ENCODE results near the gene RNF224. TPM values are rescaled to one million over a fixed set of nuclear protein-coding genes. Genes with fewer than 3 reads are reported as not detected.

RNF224 gene
- total and polyA plus RNA-seq, 3 experiments from 2014 or later: not detected

- DNase-seq: no peak
- CTCF ChIA-PET: no interaction called here
- H3K27ac Mint-ChIP-seq: no peak overlapping the region
- peaks cover 2 to 14% (median 4%) of the 10 kb centered on the region in 3 donors for H3K4me1 Mint-ChIP-seq
- Histone ChIP-seq H3K36me3 (ENCODE audit: insufficient read depth, low read length) (no peaks in the 10 kb centered on the region), H3K4me3 (ENCODE audit: low read length) (no peak overlapping the region), H3K27ac (ENCODE audit: low read depth, low read length) (no peak overlapping the region), H3K4me1 (ENCODE audit: insufficient read depth, low read length) (peaks cover 12% of the 10 kb centered on the region), H3K9me3 (ENCODE audit: low read length) (no peaks in the 10 kb centered on the region), H3K27me3 (ENCODE audit: insufficient read depth, low read length, poor library complexity, severe bottlenecking) (no peaks in the 10 kb centered on the region)
- H3K27me3 Mint-ChIP-seq: peaks cover 2 to 15% of the 10 kb centered on the region in 2 donors
- POLR2A ChIA-PET: no interaction called here
- no peaks in the 10 kb centered on the region for H3K9me3 Mint-ChIP-seq
- no peak overlapping the region for H3K4me3 Mint-ChIP-seq
- no peaks in the 10 kb centered on the region for H3K36me3 Mint-ChIP-seq
Observed at GRCh38 chr9:137232101-137232500, 4.8 kb downstream of the RNF224 start.

DNA sequence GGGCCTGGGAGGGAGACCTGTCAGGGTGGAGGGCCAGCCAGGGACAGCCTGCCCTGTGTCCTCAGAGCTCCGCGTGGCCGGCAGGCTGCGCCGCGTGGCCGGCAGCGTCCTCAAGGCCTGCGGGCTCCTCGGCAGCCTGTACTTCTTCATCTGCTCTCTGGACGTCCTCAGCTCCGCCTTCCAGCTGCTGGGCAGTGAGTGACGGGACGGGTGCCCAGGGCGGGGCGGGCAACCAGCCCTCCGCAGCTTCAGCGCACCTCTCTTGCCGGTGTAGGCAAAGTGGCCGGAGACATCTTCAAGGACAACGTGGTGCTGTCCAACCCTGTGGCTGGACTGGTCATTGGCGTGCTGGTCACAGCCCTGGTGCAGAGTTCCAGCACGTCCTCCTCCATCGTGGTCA lies 5.2 kb downstream of the RNF224 start:
- Histone ChIP-seq H3K36me3 (ENCODE audit: insufficient read depth, low read length) (no peaks in the 10 kb centered on the region), H3K4me3 (ENCODE audit: low read length) (no peak overlapping the region), H3K4me1 (ENCODE audit: insufficient read depth, low read length) (peaks cover 12% of the 10 kb centered on the region), H3K9me3 (ENCODE audit: low read length) (no peaks in the 10 kb centered on the region), H3K27ac (ENCODE audit: low read depth, low read length) (no peak overlapping the region), H3K27me3 (ENCODE audit: insufficient read depth, low read length, poor library complexity, severe bottlenecking) (no peaks in the 10 kb centered on the region)
- H3K27ac Mint-ChIP-seq: no peak overlapping the region
- no peaks in the 10 kb centered on the region for H3K36me3 Mint-ChIP-seq
- peaks cover 2 to 12% (median 3%) of the 10 kb centered on the region in 3 donors for H3K4me1 Mint-ChIP-seq
- no peaks in the 10 kb centered on the region for H3K9me3 Mint-ChIP-seq
- ChIA-PET CTCF (no interaction called here), POLR2A (no interaction called here)
- H3K27me3 Mint-ChIP-seq: peaks cover 2 to 14% of the 10 kb centered on the region in 2 donors
- H3K4me3 Mint-ChIP-seq: no peak overlapping the region
- DNase-seq: no peak

DNA sequence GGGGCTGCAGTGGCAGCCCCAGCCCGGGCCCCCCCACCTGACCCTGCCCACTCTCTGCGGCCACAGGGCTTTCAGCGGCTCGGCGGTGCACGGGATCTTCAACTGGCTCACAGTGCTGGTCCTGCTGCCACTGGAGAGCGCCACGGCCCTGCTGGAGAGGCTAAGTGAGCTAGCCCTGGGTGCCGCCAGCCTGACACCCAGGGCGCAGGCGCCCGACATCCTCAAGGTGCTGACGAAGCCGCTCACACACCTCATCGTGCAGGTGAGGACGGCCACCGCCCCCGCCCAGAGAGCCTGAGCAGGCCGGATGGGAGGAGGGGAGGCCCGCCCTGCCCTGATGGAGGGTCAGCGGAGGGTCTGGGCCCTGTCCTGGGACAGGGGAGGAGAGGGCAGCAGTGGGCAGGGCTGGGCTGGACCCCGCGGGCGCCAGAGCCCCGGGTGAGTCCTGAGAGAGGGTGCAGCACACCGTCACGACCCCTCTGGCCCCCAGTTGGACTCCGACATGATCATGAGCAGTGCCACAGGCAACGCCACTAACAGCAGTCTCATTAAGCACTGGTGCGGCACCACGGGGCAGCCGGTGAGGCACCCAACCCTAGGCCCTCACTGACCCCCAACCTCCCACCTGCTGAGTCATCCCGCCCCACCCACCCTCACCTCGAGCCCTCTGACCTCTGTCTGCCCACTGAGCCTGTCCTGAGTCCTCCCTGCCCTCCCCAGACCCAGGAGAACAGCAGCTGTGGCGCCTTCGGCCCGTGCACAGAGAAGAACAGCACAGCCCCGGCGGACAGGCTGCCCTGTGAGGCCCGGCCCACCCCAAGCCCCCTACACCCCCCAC lies 6.1 kb downstream of the RNF224 start:
- ChIA-PET CTCF (no interaction called here), POLR2A (no interaction called here)
- Mint-ChIP-seq H3K27me3 (peaks cover 0 to 11% of the 10 kb centered on the region in 2 donors), H3K36me3 (no peaks in the 10 kb centered on the region), H3K9me3 (no peaks in the 10 kb centered on the region), H3K4me3 (no peak overlapping the region), H3K4me1 (peaks cover 0 to 13% (median 1%) of the 10 kb centered on the region in 3 donors), H3K27ac (no peak overlapping the region)
- DNase-seq: no peak
- Histone ChIP-seq H3K36me3 (ENCODE audit: insufficient read depth, low read length) (no peaks in the 10 kb centered on the region), H3K9me3 (ENCODE audit: low read length) (no peaks in the 10 kb centered on the region), H3K27me3 (ENCODE audit: insufficient read depth, low read length, poor library complexity, severe bottlenecking) (no peaks in the 10 kb centered on the region), H3K4me3 (ENCODE audit: low read length) (no peak overlapping the region), H3K27ac (ENCODE audit: low read depth, low read length) (no peak overlapping the region), H3K4me1 (ENCODE audit: insufficient read depth, low read length) (peaks cover 12% of the 10 kb centered on the region)

DNA sequence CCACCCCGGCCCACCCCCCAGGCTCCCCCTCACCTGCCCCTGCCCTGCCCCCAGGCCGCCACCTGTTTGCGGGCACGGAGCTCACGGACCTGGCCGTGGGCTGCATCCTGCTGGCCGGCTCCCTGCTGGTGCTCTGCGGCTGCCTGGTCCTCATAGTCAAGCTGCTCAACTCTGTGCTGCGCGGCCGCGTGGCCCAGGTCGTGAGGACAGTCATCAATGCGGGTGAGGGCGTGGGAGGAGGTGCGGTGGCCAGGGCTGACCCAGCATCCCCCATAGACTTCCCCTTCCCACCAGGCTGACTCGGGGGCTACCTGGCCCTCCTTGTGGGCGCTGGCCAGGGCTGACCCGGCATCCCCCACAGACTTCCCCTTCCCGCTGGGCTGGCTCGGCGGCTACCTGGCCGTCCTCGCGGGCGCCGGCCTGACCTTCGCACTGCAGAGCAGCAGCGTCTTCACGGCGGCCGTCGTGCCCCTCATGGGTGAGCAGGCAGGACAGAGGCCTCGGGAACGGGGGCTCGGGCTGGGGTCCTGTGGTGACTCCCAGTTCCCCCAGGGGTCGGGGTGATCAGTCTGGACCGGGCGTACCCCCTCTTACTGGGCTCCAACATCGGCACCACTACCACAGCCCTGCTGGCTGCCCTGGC lies 6.9 kb downstream of the RNF224 start:
- H3K27ac Mint-ChIP-seq: no peak overlapping the region
- peaks cover 0 to 11% of the 10 kb centered on the region in 2 donors for H3K27me3 Mint-ChIP-seq
- no peaks in the 10 kb centered on the region for H3K9me3 Mint-ChIP-seq
- H3K4me3 ChIP-seq (ENCODE audit: low read length): no peak overlapping the region
- no peaks in the 10 kb centered on the region for H3K9me3 ChIP-seq (ENCODE audit: low read length)
- no peak overlapping the region for H3K4me3 Mint-ChIP-seq
- peaks cover 12% of the 10 kb centered on the region for H3K4me1 ChIP-seq (ENCODE audit: insufficient read depth, low read length)
- H3K36me3 ChIP-seq (ENCODE audit: insufficient read depth, low read length): no peaks in the 10 kb centered on the region
- H3K36me3 Mint-ChIP-seq: no peaks in the 10 kb centered on the region
- H3K4me1 Mint-ChIP-seq: peaks cover 1 to 20% (median 5%) of the 10 kb centered on the region in 3 donors
- H3K27ac ChIP-seq (ENCODE audit: low read depth, low read length): no peak overlapping the region
- no peaks in the 10 kb centered on the region for H3K27me3 ChIP-seq (ENCODE audit: insufficient read depth, low read length, poor library complexity, severe bottlenecking)
- no peak for DNase-seq
- POLR2A ChIA-PET: no interaction called here
- CTCF ChIA-PET: interaction anchor here (1.6 kb wide), 1 partner anchor 9 kb away, joined by 4 read pairs; the partner anchor contains the start of gene CYSRT1

DNA sequence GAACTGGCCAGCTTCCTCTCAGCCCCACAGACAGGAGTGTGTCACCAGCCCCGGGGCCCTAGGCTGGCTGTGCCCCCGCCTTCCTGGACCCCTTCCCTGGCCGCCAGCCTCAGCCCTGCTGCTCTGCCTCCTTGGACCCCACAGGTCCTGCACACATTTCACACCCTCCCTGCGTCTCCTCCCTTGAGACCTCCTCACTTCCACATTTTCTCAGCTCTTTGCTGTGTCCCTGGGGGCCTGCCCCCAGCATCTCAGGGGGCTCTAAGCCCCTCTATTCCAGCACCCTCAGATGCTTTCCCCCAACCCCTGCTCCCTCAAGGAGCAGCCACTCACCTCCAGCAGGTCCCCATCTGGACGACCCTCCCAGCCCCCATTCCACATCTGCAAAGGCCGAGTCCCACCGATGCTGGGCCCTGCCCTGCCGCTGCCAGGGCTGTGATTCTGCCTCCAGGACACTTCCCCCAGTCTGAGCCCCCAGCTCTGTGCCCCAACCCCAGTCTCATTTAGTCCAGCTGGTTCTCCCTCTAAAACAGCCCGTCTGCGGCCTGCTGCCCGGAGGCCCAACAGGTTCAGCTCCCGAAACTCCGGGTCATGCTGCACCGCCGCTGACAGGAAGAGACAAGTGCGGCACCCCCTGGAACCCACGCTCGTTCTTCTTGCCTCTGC lies 7.6 kb downstream of the RNF224 start:
- no peak overlapping the region for H3K27ac ChIP-seq (ENCODE audit: low read depth, low read length)
- H3K36me3 ChIP-seq (ENCODE audit: insufficient read depth, low read length): no peaks in the 10 kb centered on the region
- Mint-ChIP-seq H3K27ac (no peak overlapping the region), H3K4me1 (peaks cover 1 to 25% (median 6%) of the 10 kb centered on the region in 3 donors), H3K4me3 (no peak overlapping the region), H3K9me3 (no peaks in the 10 kb centered on the region), H3K36me3 (no peaks in the 10 kb centered on the region), H3K27me3 (peaks cover 0 to 11% of the 10 kb centered on the region in 2 donors)
- POLR2A ChIA-PET: no interaction called here
- no peak for DNase-seq
- CTCF ChIA-PET: interaction anchor here (1.6 kb wide), 1 partner anchor 10 kb away, joined by 4 read pairs; the partner anchor contains the start of gene CYSRT1
- no peak overlapping the region for H3K4me3 ChIP-seq (ENCODE audit: low read length)
- H3K9me3 ChIP-seq (ENCODE audit: low read length): no peaks in the 10 kb centered on the region
- peaks cover 12% of the 10 kb centered on the region for H3K4me1 ChIP-seq (ENCODE audit: insufficient read depth, low read length)
- no peaks in the 10 kb centered on the region for H3K27me3 ChIP-seq (ENCODE audit: insufficient read depth, low read length, poor library complexity, severe bottlenecking)

DNA sequence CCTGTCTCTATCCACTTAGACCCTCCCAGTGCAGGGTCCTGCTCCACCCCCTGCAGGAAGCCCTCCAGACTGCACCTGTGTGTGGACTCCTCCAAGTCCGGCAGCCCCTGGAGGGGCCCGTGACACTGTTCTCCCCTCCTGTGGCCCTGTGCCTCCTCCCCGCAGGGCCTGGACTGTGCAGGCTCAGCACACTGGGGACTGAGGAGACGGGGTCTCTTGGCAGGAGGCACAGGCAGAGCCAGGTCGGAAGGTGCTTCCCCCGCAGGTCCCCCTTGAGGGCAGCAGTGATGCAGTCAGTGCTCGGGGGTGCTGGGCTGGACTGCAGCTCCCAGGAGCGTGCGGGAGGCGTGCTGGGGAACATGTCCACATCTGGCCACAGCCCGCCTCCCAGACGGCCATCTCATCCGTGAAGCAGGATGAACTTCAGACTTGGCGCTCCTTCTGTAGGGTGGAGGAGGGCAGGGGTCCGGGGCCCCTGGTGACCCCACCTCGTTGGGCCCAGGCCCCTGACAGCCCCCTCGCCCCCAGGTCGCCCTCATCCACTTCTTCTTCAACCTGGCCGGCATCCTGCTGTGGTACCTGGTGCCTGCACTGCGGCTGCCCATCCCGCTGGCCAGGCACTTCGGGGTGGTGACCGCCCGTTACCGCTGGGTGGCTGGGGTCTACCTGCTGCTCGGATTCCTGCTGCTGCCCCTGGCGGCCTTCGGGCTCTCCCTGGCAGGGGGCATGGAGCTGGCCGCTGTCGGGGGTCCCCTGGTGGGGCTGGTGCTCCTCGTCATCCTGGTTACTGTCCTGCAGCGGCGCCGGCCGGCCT lies 8.3 kb downstream of the RNF224 start:
- Mint-ChIP-seq H3K9me3 (no peaks in the 10 kb centered on the region), H3K27me3 (peaks cover 0 to 11% of the 10 kb centered on the region in 2 donors), H3K4me3 (no peak overlapping the region), H3K4me1 (peaks cover 1 to 27% (median 6%) of the 10 kb centered on the region in 3 donors), H3K27ac (no peak overlapping the region), H3K36me3 (no peaks in the 10 kb centered on the region)
- no peaks in the 10 kb centered on the region for H3K36me3 ChIP-seq (ENCODE audit: insufficient read depth, low read length)
- DNase-seq: no peak
- H3K4me1 ChIP-seq (ENCODE audit: insufficient read depth, low read length): peaks cover 12% of the 10 kb centered on the region
- no peaks in the 10 kb centered on the region for H3K9me3 ChIP-seq (ENCODE audit: low read length)
- no peaks in the 10 kb centered on the region for H3K27me3 ChIP-seq (ENCODE audit: insufficient read depth, low read length, poor library complexity, severe bottlenecking)
- CTCF ChIA-PET: interaction anchor here (1.0 to 2.4 kb wide), 11 partner anchors 11 to 189 kb away, joined by 3 to 18 read pairs (median 6); partner anchors contain the start of genes CYSRT1, MAN1B1, NPDC1 and RNF208
- H3K27ac ChIP-seq (ENCODE audit: low read depth, low read length): peak overlapping the region; percentile 27
- POLR2A ChIA-PET: interaction anchor here (0.6 to 1.0 kb wide), 2 partner anchors 19 to 140 kb away, joined by 3 to 4 read pairs; no protein-coding TSS in a partner anchor
- H3K4me3 ChIP-seq (ENCODE audit: low read length): no peak overlapping the region

DNA sequence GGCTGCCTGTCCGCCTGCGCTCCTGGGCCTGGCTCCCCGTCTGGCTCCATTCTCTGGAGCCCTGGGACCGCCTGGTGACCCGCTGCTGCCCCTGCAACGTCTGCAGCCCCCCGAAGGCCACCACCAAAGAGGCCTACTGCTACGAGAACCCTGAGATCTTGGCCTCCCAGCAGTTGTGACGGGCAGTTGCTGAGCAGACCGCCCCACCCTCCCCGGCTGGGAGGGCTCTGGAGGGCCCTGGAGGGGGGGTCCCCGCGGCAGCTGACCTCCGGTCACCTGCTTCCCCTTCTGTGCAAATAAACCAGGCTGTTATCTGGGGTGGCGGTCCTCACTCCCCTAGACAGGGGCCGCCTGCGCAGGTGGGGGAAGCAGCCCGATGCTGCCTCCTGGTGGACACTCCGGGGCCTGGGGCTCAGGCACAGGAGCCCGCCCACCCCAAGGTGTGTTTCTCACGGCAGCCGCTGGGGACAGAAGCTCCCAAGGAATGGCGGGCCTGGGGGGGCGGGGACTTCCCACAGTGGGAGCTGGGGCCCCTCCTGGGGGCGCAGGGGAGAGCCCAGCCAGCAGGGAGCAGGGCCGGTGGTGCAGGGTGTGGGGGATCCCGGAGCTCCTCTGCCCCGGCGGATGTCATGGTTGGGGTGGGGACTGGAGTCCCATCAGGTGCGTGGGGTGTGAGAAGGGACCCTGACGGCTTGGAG lies 9.1 kb downstream of the RNF224 start:
- no peaks in the 10 kb centered on the region for H3K9me3 Mint-ChIP-seq
- H3K4me1 Mint-ChIP-seq: peaks cover 5 to 31% (median 6%) of the 10 kb centered on the region in 3 donors
- H3K36me3 ChIP-seq (ENCODE audit: insufficient read depth, low read length): no peaks in the 10 kb centered on the region
- H3K4me3 Mint-ChIP-seq: peak overlapping the region in 2 of 7 donors; percentile 37 to 40
- H3K9me3 ChIP-seq (ENCODE audit: low read length): no peaks in the 10 kb centered on the region
- POLR2A ChIA-PET: interaction anchor here (0.6 to 1.0 kb wide), 3 partner anchors 18 to 141 kb away, joined by 3 to 4 read pairs (median 3); no protein-coding TSS in a partner anchor
- peaks cover 0 to 3% (median 0%) of the 10 kb centered on the region in 3 donors for H3K36me3 Mint-ChIP-seq
- H3K27ac Mint-ChIP-seq: peak overlapping the region in 1 of 8 donors; percentile 62
- H3K27ac ChIP-seq (ENCODE audit: low read depth, low read length): peak overlapping the region; percentile 27
- no peaks in the 10 kb centered on the region for H3K27me3 ChIP-seq (ENCODE audit: insufficient read depth, low read length, poor library complexity, severe bottlenecking)
- H3K4me3 ChIP-seq (ENCODE audit: low read length): no peak overlapping the region
- DNase-seq: peak; percentile 83 to 93 (median 87)
- H3K4me1 ChIP-seq (ENCODE audit: insufficient read depth, low read length): peaks cover 12% of the 10 kb centered on the region
- peaks cover 4 to 11% of the 10 kb centered on the region in 2 donors for H3K27me3 Mint-ChIP-seq
- CTCF ChIA-PET: interaction anchor here (0.6 to 2.4 kb wide), 36 partner anchors 9 to 822 kb away, joined by 3 to 18 read pairs (median 4); partner anchors contain the start of genes CYSRT1, DPP7, MAN1B1 and NELFB
